Glomerular endothelial cell (primary cell): ENCODE measurements around the gene MRRF. TPM values are rescaled to one million over a fixed set of nuclear protein-coding genes. Genes with fewer than 3 reads are reported as not detected.

Source experiments
- DNase-seq: peaks from one replicate; pipeline ENCODE4 v3.0.0-alpha.2; 2011; ENCODE audit warnings: low read depth, low spot score; ENCODE audit errors: extremely low read depth
- total RNA-seq: library from RNA; depleted of rRNA; stranded (reverse); fragments of >200 nt; gene quantifications from 2 replicates; pipeline ENCODE4 v1.2.3, GENCODE V29; 2015

Gene MRRF, protein sequence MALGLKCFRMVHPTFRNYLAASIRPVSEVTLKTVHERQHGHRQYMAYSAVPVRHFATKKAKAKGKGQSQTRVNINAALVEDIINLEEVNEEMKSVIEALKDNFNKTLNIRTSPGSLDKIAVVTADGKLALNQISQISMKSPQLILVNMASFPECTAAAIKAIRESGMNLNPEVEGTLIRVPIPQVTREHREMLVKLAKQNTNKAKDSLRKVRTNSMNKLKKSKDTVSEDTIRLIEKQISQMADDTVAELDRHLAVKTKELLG
- total RNA-seq = 20.2 and 26.7 TPM in 2 replicates

DNA sequence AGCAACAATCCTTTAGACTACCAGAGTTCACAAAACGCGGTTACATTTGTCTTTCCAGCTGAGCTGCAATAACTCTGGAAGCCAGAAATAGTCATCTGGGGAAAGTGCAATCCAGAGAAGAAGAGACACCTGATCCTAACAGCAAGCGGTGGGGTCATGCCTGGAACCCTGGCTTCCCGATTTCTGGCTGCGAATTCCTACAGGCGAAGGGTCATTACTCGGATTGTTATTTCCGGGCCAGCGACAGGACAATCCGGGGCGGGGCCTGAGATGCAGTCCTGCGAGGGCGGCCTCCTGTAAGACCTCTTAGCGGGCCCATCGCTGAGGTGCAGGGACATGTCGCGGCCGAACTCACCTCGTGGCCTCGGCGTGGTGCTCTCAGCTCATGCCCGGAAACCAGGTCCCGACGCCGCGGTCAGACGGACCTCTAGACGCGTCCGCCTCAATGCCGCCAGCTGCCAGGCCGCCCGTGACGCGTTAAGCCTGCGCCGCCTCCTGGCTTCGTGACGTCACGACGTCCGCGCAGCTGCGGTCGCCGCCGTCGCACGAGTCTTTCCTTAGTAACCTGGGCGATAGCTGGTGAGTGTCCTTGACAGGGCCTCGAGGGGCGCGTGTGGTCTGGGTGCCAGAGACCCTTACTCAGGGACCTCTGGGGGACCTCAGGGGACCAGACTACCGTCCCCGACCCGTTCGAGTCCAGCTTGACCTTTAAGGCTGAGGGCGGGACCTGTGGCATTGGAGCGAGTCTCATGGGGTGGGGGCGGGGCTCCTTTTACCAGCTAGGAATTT, at the start of gene MRRF, which contains the start of gene RBM18:
TSS of gene MRRF (plus strand) at position 523 of the 789 bp plus-strand sequence. CDS start 6,010 bp downstream, outside the sequence.
TSS of gene RBM18 (minus strand) at position 481 of the 789 bp plus-strand sequence. CDS start 3,348 bp downstream, outside the sequence.
- no peak for DNase-seq

DNA sequence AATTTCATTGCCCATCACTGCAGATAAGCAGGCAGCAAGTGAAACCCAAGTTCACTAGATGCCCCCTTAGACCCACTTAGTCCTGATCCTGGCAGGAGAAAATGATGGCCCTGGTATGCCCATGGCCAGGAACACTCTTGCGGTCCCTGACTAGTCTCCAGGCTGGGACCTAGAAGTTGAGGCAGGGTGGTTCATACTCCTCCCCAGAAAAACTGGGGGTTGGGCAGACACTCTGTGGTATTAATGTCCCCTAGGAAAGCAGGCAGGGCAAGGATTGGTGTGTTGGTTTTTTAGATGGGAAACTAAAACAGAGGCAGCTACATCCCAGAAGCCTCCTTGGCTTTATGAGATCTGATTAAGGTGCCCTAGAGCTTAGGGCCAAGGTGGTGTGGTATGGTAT, 49.0 kb upstream of the MRRF start:
- no peak for DNase-seq

- DNase-seq = no peak
Measured at GRCh38 chr9:122216138-122216797, 48.4 kb upstream of the MRRF start.

DNA sequence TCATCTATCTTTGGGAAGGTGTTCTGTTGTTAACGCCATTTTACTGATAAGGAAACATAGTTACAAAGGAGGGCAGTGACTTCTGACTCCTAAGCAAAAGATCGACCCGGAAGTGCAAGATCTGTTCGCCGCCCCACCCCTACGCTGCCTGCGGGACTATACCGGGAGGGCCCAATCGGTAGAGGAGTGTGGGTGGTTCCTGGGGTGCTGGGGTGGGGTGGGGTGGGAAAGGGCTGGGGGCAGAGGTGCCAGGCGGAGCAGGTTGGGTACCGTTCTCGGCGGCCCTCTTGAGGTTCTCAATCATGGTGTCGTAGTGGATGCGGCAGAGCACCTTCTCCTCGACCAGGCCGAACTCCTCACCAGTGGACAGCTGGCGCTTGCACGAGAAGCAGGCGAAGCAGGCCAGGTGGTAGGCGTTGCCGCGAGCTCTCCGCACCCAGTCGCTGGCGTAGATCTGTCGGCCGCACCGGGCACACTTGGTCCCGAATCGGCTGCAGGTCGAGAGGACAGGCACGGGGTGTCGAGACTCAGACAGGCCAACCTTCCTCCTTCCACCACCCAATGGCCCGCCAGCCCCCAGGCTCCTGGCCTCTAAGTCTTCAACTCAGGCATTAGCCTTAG, 47.8 kb upstream of the MRRF start:
- no peak for DNase-seq

DNA sequence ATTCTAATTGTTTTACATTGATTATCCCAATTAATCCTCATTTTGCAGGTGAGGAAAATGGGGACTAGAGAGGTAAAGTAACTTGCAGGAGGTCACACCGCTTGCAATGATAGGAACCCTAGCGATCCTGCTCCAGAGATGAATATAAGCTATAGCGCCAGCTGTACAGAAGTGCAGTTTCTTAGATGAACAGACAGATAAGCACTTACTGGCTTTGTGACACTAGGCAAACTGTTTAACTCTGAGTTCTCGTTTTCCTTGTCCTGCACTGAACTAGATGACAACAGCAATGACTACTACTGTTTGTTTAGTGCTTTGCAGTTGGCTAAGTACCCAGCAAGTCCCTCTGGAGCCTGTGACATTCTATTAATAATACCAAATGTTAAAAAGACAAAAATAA, 47.0 kb upstream of the MRRF start:
- DNase-seq = no peak

GRCh38 chr9:122218071-122218934, 46.4 kb upstream of the MRRF start:
- no peak for DNase-seq

DNA sequence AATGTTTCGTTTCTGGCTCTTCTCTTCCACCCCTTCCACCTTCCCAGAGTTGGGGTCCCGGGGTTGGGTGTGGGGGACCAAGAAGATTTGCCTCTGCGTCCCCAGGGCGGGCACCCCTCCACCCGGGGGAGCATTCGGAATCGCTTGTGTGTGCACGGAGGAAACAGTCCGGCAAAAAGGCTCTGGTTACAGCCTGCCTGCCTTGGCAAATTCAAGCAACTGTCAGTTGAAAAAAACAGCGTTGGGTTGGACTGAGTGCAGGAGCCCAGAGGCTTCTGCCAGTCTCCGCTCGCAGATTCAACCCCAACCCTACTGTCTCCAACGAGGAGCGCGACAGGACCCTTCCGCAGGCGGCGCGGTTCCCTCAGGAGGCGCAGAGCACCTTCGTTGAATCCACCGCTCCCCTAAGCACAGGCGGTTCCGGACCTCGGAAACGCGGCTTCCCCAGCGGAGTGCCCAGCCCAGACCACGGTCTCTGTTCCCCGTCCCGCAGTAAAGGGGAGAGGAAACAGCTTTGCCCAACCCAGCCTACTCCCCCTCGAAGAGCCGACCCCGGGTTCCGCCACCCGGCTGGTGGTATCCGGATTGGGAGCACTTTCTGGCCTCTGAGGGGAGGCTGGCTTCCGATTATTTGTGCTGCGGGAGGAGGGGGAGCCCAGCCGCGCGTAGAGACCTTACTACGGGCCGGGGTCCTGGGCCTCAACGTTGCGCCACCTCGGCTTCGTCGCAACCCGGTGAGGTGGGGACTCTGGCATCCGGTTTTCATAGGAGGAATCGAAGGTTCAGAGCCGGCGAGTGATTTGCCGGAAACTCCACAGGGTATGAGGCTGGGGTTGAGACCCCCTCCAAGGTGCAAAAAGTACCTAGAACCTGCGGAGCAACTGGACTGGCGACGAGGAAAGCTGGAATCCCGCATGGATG, 45.5 kb upstream of the MRRF start:
- DNase-seq = no peak

DNA sequence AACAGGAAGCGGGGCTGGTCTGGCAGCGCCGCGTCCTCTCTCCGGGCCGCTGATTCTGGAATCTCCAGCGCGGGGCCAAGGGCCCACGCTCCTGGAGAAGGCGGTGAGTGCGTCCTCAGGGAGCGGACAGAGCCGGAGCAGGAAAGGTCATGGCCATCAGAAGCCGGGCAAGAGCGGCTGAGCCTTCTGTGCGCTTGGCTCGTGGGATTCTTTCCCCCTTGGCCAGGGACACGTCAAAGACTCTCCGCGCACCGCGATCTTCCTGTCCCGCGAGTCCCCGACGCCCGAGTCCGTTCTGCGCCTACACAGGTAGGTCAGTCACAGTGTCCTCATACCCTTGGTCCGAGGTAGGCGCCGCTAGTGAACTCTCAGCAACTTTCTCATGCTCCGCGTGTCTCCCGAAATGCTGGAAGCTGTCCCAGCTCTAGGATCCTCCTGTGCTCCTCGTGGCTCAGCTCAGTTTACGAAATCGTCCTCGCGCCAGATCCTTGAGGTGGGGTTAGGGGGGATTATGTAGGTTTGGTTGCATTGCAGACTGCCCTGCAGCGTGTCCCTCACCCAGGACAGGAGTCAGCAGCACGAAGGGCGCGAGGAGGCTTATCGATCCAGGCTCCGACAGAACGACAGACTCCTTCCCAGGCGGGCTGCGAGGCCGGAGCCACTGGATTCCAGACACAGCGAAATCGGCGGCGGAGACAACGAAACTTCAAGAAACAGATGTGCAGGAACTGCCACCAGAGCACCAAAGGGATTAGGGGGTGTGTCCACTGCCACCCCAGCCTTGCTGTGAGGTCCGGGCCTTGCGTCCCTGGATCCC, 44.6 kb upstream of the MRRF start:
- DNase-seq = no peak

- DNase-seq = no peak
Measured at GRCh38 chr9:122220673-122221182, 44.0 kb upstream of the MRRF start.

- DNase-seq = no peak
Measured at GRCh38 chr9:122221183-122221811, 43.4 kb upstream of the MRRF start.

- no peak for DNase-seq
Measured at GRCh38 chr9:122222791-122223190, 41.9 kb upstream of the MRRF start.

GRCh38 chr9:122223435-122223834, 41.2 kb upstream of the MRRF start:
- DNase-seq = no peak

DNA sequence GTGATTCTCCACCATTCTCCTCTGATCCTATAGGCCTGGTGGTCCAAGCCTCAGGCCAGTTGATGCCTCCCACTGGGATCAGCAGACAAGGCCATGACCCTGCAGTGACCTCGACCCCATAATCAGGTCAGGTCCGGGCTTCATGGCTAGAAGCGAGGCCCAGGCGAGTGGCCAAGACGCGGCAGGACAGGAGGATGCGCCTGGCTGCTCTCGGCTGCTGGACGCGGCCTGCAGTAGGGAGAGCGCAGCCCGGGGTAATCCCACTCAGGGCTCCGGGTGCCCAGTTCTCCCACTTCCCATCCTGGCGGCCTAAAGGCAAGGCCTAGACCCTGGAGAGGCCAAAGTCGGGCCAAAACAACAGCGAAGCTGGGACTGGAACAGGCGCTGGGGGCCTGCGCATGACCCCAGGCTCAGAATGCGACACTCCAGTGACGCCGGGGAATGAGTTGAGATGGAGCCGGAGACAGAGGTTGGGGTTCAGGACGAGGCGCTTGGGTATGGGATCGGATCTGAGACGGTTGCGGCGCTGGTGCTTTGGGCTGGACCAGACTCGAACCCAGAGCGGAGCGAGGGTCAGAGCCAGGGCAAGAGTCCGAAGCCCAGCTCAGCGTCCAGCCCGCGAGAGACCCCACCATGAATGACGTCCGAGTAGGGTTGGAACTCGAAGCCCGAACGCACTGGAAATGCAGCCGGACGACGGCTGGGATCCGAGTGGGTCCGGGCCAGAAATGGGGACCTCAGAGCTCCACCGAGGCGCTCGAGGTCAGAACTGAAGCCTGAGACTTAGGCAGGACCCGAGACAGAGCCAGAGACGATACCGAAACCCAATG, 39.2 kb upstream of the MRRF start:
- DNase-seq = no peak

- no peak for DNase-seq
Measured at GRCh38 chr9:122226142-122226757, 38.4 kb upstream of the MRRF start.

GRCh38 chr9:122226758-122227574, 37.7 kb upstream of the MRRF start:
- no peak for DNase-seq

DNA sequence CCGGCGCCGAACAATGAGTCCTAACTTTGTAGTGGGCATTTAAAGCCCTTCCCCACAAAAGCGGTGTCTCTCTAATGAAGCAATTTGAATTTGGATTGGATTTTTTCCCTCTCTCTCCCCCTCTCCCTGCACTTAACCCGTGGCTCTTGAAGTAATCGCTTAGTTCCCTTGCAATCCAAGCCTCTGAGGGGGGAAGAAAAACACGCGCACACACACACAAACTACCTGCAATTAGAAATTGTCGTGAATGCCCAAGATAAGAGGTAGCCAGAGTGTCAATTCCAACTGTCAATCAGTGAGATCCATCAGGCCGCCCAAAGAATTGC, 37.1 kb upstream of the MRRF start:
- no peak for DNase-seq
